ENCODE data around the gene FAM184B.

DNA sequence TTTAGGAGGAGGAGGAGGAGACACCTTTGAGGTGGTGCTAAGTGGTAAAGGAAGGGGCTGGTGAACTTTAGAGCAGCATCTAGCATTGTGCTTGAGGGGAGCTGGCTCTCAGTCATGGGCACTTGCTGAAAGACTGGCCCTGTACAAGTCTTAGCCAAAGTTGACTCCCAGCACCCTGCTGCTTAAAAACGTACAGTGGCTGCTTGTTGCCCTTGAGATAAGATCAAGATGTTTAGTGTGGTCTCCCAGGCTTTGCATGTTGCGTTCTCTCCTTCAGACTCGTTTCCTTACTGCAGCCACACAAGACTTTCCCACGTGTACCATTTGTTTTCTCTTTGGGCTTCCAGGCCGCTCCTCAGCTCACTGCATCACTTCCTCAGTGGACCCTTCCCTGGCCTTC is 165.1 kb downstream of the FAM184B start:
- TF ChIP-seq SMC3 (conservative IDR thresholded peaks at IDR 0.05; ENCODE audit: poor library complexity) (no peak), POLR2AphosphoS5 (IDR thresholded peaks at IDR 0.05) (no peak)
- TF ChIP-seq, protein P1, sequence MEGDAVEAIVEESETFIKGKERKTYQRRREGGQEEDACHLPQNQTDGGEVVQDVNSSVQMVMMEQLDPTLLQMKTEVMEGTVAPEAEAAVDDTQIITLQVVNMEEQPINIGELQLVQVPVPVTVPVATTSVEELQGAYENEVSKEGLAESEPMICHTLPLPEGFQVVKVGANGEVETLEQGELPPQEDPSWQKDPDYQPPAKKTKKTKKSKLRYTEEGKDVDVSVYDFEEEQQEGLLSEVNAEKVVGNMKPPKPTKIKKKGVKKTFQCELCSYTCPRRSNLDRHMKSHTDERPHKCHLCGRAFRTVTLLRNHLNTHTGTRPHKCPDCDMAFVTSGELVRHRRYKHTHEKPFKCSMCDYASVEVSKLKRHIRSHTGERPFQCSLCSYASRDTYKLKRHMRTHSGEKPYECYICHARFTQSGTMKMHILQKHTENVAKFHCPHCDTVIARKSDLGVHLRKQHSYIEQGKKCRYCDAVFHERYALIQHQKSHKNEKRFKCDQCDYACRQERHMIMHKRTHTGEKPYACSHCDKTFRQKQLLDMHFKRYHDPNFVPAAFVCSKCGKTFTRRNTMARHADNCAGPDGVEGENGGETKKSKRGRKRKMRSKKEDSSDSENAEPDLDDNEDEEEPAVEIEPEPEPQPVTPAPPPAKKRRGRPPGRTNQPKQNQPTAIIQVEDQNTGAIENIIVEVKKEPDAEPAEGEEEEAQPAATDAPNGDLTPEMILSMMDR (IDR thresholded peaks at IDR 0.05; ENCODE audit: poor library complexity, severe bottlenecking) = no peak

Data from neural cell (in vitro differentiated cells).